GM23338 (cell line): ENCODE data around the gene CREB3L4. TPM values are rescaled to one million over a fixed set of nuclear protein-coding genes. Genes with fewer than 3 reads are reported as not detected.

ENCODE experiments used
- ATAC-seq: fragments of 200-7000 bp; cut with Tn5 transposase; 3 replicates; pipeline ENCODE4 v1.9.1; 2020
- DNase-seq: peaks from one replicate; pipeline ENCODE4 v3.0.0-alpha.2; 2015; ENCODE audit warnings: low spot score
- H2AFZ ChIP-seq: fragments of 200-600 bp; sonication (generic); 2 replicates; pipeline ENCODE4 v1.8.0; 2016; ENCODE audit warnings: antibody characterized with exemption, mild to moderate bottlenecking, moderate library complexity
- H3F3A ChIP-seq: fragments of 200-600 bp; sonication (generic); replicated peaks from 2 replicates; pipeline ENCODE4 v1.8.0; 2017; ENCODE audit warnings: antibody characterized with exemption, mixed run types, low read depth
- H3K27ac ChIP-seq: fragments of 200-600 bp; sonication (generic); 2 replicates; pipeline ENCODE4 v1.6.1; 2016; ENCODE audit warnings: low read depth
- H3K27me3 ChIP-seq: fragments of 200-600 bp; sonication (generic); 2 replicates; pipeline ENCODE4 v1.8.0; 2016; ENCODE audit warnings: mild to moderate bottlenecking, mixed run types, moderate library complexity; ENCODE audit not compliant: insufficient read depth
- H3K36me3 ChIP-seq: fragments of 200-600 bp; sonication (generic); 2 replicates; pipeline ENCODE4 v1.8.0; 2016; ENCODE audit warnings: mild to moderate bottlenecking; ENCODE audit not compliant: insufficient read depth
- H3K4me1 ChIP-seq: fragments of 200-600 bp; sonication (generic); 2 replicates; pipeline ENCODE4 v1.8.0; 2016; ENCODE audit warnings: mild to moderate bottlenecking, moderate library complexity; ENCODE audit not compliant: insufficient read depth
- H3K4me2 ChIP-seq: fragments of 200-600 bp; sonication (generic); 2 replicates; pipeline ENCODE4 v1.7.1; 2017; ENCODE audit warnings: mixed run types
- H3K4me3 ChIP-seq: fragments of 200-600 bp; sonication (generic); 2 replicates; pipeline ENCODE4 v1.6.1; 2016; ENCODE audit warnings: mixed run types
- H3K79me2 ChIP-seq: fragments of 200-600 bp; sonication (generic); replicated peaks from 2 replicates; pipeline ENCODE4 v1.8.0; 2017; ENCODE audit warnings: mild to moderate bottlenecking; ENCODE audit not compliant: insufficient read depth
- H3K9me2 ChIP-seq: fragments of 200-600 bp; sonication (generic); 2 replicates; pipeline ENCODE4 v1.8.0; 2017; ENCODE audit not compliant: insufficient read depth
- H4K20me1 ChIP-seq: fragments of 200-600 bp; sonication (generic); replicated peaks from 2 replicates; pipeline ENCODE4 v1.8.0; 2017; ENCODE audit warnings: mild to moderate bottlenecking; ENCODE audit not compliant: insufficient read depth
- H3K27ac Mint-ChIP-seq: 2 replicates; pipeline ENCODE4 v1.8.0; 2020; ENCODE audit warnings: inconsistent platforms, mild to moderate bottlenecking, moderate library complexity, mixed read lengths
- H3K27me3 Mint-ChIP-seq: 3 replicates; pipeline ENCODE4 v1.8.0; 2022; ENCODE audit warnings: low read depth, mild to moderate bottlenecking, moderate library complexity, mixed read lengths, inconsistent platforms; ENCODE audit not compliant: insufficient read depth, poor library complexity
- H3K36me3 Mint-ChIP-seq: 3 replicates; pipeline ENCODE4 v1.8.0; 2021; ENCODE audit warnings: low read depth, mild to moderate bottlenecking, inconsistent platforms, moderate library complexity, mixed read lengths
- H3K4me1 Mint-ChIP-seq: 3 replicates; pipeline ENCODE4 v1.8.0; 2020; ENCODE audit warnings: mild to moderate bottlenecking, inconsistent platforms, mixed read lengths
- H3K4me3 Mint-ChIP-seq: 3 replicates; pipeline ENCODE4 v1.8.0; 2021; ENCODE audit warnings: moderate library complexity, mild to moderate bottlenecking, inconsistent platforms, mixed read lengths
- H3K9me3 Mint-ChIP-seq: 3 replicates; pipeline ENCODE4 v1.8.0; 2020; ENCODE audit warnings: moderate library complexity, mild to moderate bottlenecking, inconsistent platforms, mixed read lengths
- CREB1 ChIP-seq: fragments of 250-450 bp; sonication (Bioruptor Pico); IDR thresholded peaks from 2 replicates; pipeline ENCODE4 v1.5.0; 2020; ENCODE audit warnings: low read depth, mild to moderate bottlenecking, moderate library complexity
- EZH2 ChIP-seq: fragments of 200-600 bp; sonication (generic); IDR thresholded peaks from one replicate; pipeline ENCODE4 v1.8.0; 2017; ENCODE audit warnings: antibody characterized with exemption, mild to moderate bottlenecking, low read depth; ENCODE audit not compliant: unreplicated experiment
- EZH2phosphoT487 ChIP-seq: fragments of 200-600 bp; sonication (generic); IDR thresholded peaks from one replicate; pipeline ENCODE4 v1.8.1; 2018; ENCODE audit warnings: antibody characterized with exemption; ENCODE audit not compliant: unreplicated experiment
- JUNB ChIP-seq: IDR thresholded peaks from one replicate; pipeline ENCODE4 v1.6.1; 2016; ENCODE audit warnings: antibody characterized with exemption; ENCODE audit not compliant: unreplicated experiment
- POLR2AphosphoS5 ChIP-seq: IDR thresholded peaks from 2 replicates; pipeline ENCODE4 v1.6.1; 2016; ENCODE audit warnings: antibody characterized with exemption, low read depth
- STAT1 ChIP-seq: IDR thresholded peaks from one replicate; pipeline ENCODE4 v1.6.1; 2016; ENCODE audit warnings: antibody characterized with exemption; ENCODE audit not compliant: unreplicated experiment
- ZNF331 ChIP-seq: fragments of 250-450 bp; sonication (Bioruptor Pico); IDR thresholded peaks from 2 replicates; pipeline ENCODE4 v1.5.0; 2020; ENCODE audit warnings: low read depth, mild to moderate bottlenecking, moderate library complexity
- polyA plus RNA-seq: library from polyadenylated mRNA; unstranded; fragments of >200 nt; fragmentation: Nextera tagmentation; extraction: Ambion mirVana; gene quantifications from 2 replicates; pipeline ENCODE4 v1.2.1, GENCODE V29; 2016
- total RNA-seq: library from RNA; depleted of rRNA; stranded (reverse); fragments of >200 nt; shearing (Covaris generic); gene quantifications from 2 replicates; pipeline ENCODE4 v1.2.3, GENCODE V29; 2014
- TF ChIP-seq, protein P1 (sequence below): IDR thresholded peaks from one replicate; pipeline ENCODE4 v1.6.1; 2018; ENCODE audit warnings: antibody characterized with exemption; ENCODE audit not compliant: unreplicated experiment
- TF ChIP-seq, protein P2 (sequence below), 2 experiments: fragments of 200-600 bp in 1 of 2; sonication (generic) in 1 of 2; conservative IDR thresholded peaks; 2 replicates each; pipeline versions ENCODE4 v1.5.1 to v1.6.1; 2016 to 2017; ENCODE audit warnings: antibody characterized with exemption in 2 of 2, low read depth in 2 of 2, mild to moderate bottlenecking in 2 of 2, moderate library complexity in 1 of 2
- TF ChIP-seq, protein P3 (sequence below): IDR thresholded peaks from 2 replicates; pipeline ENCODE4 v1.6.1; 2016; ENCODE audit warnings: antibody characterized with exemption

CREB3L4 gene
- total and polyA plus RNA-seq, 2 experiments from 2014 or later: 19.3 to 26.8 TPM

DNA sequence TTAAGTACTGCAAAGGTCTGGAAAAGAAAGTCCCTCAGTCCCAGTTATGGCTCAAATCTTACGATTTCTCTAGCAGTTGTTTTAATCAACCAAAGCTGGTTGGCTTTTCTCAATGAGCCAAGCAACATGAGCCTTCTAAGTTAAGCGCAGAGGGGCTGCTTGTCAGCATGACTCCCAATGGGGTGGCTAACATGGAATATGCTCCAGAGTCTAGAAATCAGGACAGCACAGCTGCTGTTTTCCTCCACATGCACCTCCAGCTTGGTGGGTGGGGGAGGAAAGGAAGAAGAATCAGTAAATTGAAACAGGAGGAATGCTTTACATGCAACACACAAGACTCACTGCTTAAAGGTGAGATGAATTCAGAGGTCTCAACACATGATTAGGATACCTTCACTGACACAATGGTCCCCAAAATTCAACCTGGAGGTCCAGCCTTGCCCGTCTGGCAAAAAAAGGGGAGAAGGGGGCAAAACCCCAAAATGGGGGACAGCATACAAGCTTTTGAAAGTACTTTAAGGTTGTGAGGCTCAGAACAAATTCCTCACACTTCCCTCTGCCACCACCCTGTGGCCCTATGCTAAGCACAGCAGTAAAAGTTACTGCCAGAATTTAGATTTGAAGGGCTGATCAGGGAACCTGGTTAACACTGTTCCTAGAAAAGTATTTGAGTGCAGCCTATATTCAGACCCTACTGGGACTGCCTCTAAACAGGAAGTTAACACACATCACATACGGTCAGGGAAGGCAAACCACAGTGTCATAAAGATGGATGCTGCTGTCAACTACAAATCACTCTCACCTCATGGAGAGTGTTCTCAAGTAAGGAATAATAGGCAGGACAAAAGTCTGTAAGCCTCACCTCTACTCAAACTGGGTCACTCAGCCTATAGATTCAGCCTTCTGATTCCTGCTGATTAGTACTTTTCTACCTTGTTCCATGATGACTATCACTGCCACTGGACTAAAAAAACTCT lies 47.5 kb upstream of the CREB3L4 start:
- Histone ChIP-seq H4K20me1 (peaks cover 56% of the 10 kb centered on the region), H3K27me3 (no peaks in the 10 kb centered on the region), H3K4me2 (peak overlapping the region; percentile 92), H2AFZ (no peak overlapping the region), H3K27ac (no peak overlapping the region), H3K4me3 (peak overlapping the region; percentile 99), H3K4me1 (peaks cover 18% of the 10 kb centered on the region), H3K9me2 (no peaks in the 10 kb centered on the region), H3F3A (peaks cover 13% of the 10 kb centered on the region; the same call in 1 of the 2 replicates), H3K79me2 (peaks cover 70% of the 10 kb centered on the region), H3K36me3 (no peaks in the 10 kb centered on the region; the same call in 1 of the 2 replicates)
- no peak overlapping the region for H3K27ac Mint-ChIP-seq
- H3K36me3 Mint-ChIP-seq: peaks cover 3% of the 10 kb centered on the region; the same call in 1 of the 3 replicates
- H3K4me1 Mint-ChIP-seq: peaks cover 22% of the 10 kb centered on the region
- DNase-seq (no peak), ATAC-seq (no peak)
- peak overlapping the region; percentile 83 for H3K4me3 Mint-ChIP-seq
- TF ChIP-seq, protein P1, sequence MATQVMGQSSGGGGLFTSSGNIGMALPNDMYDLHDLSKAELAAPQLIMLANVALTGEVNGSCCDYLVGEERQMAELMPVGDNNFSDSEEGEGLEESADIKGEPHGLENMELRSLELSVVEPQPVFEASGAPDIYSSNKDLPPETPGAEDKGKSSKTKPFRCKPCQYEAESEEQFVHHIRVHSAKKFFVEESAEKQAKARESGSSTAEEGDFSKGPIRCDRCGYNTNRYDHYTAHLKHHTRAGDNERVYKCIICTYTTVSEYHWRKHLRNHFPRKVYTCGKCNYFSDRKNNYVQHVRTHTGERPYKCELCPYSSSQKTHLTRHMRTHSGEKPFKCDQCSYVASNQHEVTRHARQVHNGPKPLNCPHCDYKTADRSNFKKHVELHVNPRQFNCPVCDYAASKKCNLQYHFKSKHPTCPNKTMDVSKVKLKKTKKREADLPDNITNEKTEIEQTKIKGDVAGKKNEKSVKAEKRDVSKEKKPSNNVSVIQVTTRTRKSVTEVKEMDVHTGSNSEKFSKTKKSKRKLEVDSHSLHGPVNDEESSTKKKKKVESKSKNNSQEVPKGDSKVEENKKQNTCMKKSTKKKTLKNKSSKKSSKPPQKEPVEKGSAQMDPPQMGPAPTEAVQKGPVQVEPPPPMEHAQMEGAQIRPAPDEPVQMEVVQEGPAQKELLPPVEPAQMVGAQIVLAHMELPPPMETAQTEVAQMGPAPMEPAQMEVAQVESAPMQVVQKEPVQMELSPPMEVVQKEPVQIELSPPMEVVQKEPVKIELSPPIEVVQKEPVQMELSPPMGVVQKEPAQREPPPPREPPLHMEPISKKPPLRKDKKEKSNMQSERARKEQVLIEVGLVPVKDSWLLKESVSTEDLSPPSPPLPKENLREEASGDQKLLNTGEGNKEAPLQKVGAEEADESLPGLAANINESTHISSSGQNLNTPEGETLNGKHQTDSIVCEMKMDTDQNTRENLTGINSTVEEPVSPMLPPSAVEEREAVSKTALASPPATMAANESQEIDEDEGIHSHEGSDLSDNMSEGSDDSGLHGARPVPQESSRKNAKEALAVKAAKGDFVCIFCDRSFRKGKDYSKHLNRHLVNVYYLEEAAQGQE: no peak
- TF ChIP-seq, protein P2, sequence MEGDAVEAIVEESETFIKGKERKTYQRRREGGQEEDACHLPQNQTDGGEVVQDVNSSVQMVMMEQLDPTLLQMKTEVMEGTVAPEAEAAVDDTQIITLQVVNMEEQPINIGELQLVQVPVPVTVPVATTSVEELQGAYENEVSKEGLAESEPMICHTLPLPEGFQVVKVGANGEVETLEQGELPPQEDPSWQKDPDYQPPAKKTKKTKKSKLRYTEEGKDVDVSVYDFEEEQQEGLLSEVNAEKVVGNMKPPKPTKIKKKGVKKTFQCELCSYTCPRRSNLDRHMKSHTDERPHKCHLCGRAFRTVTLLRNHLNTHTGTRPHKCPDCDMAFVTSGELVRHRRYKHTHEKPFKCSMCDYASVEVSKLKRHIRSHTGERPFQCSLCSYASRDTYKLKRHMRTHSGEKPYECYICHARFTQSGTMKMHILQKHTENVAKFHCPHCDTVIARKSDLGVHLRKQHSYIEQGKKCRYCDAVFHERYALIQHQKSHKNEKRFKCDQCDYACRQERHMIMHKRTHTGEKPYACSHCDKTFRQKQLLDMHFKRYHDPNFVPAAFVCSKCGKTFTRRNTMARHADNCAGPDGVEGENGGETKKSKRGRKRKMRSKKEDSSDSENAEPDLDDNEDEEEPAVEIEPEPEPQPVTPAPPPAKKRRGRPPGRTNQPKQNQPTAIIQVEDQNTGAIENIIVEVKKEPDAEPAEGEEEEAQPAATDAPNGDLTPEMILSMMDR (conservative IDR thresholded peaks at IDR 0.05; ENCODE audit: low read depth in 2 of 2): peak; percentile 16 to 35; a peak in 2 of 4 replicates
- H3K9me3 Mint-ChIP-seq: no peaks in the 10 kb centered on the region; the same call in 2 of the 3 replicates
- peaks cover 18% of the 10 kb centered on the region for H3K27me3 Mint-ChIP-seq

DNA sequence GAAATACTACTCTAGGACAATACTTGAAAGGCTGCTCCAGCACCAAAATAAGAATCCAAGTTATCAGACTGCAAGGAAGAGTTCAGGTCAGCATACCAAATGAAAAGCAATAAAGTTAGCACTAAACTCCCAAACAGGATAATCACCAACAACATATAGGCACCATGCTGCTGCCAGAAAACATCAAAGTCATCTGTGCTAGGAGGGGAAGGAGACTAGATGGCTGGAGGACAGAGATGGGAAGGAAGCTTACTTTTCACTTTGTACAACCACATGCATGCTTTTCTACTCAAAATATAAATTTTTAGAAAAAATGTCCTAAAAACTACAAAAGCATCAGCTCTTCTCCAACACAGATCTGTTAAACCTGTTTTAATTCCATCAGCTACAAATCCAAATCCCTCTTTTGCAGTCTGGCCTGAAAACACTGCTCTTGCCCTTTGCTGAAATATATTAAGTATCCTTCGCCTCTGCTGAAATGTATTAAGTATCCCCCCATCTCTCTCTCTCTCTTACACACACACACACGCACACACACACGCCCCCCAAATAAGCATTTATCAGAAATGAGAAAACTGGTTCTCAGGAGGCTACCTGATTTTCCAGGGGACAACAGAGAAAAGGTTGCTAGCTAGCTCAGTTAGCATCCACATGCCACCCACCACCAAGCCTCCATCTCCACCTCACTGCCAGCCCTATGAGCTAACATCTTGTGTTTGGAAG lies 46.5 kb upstream of the CREB3L4 start:
- no peak for ATAC-seq
- H2AFZ ChIP-seq: no peak overlapping the region
- peak overlapping the region; percentile 83 for H3K4me3 Mint-ChIP-seq
- no peak for DNase-seq
- H3K27ac ChIP-seq: peak overlapping the region; percentile 99
- H3F3A ChIP-seq: peaks cover 13% of the 10 kb centered on the region; the same call in 1 of the 2 replicates
- H3K36me3 ChIP-seq: no peaks in the 10 kb centered on the region; the same call in 1 of the 2 replicates
- H3K9me2 ChIP-seq: no peaks in the 10 kb centered on the region
- peaks cover 1% of the 10 kb centered on the region; the same call in 1 of the 3 replicates for H3K36me3 Mint-ChIP-seq
- H3K27ac Mint-ChIP-seq: peak overlapping the region; percentile 96
- H3K4me3 ChIP-seq: peak overlapping the region; percentile 99
- H3K9me3 Mint-ChIP-seq: no peaks in the 10 kb centered on the region; the same call in 2 of the 3 replicates
- no peaks in the 10 kb centered on the region for H3K27me3 ChIP-seq
- peak overlapping the region; percentile 92 for H3K4me2 ChIP-seq
- peaks cover 59% of the 10 kb centered on the region for H3K79me2 ChIP-seq
- peaks cover 16% of the 10 kb centered on the region for H3K27me3 Mint-ChIP-seq
- peaks cover 22% of the 10 kb centered on the region for H3K4me1 Mint-ChIP-seq
- H3K4me1 ChIP-seq: peaks cover 18% of the 10 kb centered on the region
- peaks cover 46% of the 10 kb centered on the region for H4K20me1 ChIP-seq
- TF ChIP-seq EZH2 (no peak), CREB1 (CRISPR knock-in tag) (no peak), ZNF331 (no peak), JUNB (no peak), POLR2AphosphoS5 (no peak), STAT1 (no peak), EZH2phosphoT487 (no peak)
- TF ChIP-seq, protein P3, sequence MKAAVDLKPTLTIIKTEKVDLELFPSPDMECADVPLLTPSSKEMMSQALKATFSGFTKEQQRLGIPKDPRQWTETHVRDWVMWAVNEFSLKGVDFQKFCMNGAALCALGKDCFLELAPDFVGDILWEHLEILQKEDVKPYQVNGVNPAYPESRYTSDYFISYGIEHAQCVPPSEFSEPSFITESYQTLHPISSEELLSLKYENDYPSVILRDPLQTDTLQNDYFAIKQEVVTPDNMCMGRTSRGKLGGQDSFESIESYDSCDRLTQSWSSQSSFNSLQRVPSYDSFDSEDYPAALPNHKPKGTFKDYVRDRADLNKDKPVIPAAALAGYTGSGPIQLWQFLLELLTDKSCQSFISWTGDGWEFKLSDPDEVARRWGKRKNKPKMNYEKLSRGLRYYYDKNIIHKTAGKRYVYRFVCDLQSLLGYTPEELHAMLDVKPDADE: no peak
- TF ChIP-seq, protein P1: no peak
